ENCODE results near the gene BCAS3.

The BCAS3 gene

DNA sequence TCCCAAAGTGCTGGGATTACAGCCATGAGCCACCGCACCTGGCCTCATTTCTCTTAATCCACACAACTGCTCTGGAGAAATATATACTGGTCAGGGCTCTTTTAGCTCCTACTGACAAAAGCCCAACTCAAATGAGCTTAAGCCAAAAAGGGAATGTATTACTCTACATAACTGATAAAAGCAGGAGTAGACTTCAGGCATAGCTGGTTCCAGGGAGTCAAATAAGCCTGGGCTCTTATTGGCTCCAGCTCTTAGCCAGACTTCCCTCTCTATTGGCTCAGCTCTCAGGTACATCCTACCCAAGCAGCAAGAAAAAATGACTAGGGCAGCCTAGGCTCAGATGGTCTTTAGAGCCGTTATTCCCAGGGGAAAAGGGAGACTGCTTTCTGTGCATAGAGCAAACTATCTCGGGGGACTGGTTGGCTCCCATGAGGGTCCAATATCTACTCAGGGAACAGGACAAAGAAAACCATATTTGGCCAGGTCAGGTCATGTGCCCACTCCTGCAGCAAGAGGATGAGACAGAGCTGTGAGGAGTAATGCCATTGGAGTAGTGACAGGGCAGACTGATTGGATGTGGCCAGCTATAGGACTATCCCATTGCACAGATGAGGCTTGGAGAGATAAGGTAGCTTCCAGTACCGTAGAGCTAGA is 743.2 kb downstream of the BCAS3 start:
- Histone ChIP-seq H3K27me3 (ENCODE audit: insufficient read depth, low read depth) (no peaks in the 10 kb centered on the region), H3K4me1 (ENCODE audit: low read depth, poor library complexity, severe bottlenecking) (no peaks in the 10 kb centered on the region)

DNA sequence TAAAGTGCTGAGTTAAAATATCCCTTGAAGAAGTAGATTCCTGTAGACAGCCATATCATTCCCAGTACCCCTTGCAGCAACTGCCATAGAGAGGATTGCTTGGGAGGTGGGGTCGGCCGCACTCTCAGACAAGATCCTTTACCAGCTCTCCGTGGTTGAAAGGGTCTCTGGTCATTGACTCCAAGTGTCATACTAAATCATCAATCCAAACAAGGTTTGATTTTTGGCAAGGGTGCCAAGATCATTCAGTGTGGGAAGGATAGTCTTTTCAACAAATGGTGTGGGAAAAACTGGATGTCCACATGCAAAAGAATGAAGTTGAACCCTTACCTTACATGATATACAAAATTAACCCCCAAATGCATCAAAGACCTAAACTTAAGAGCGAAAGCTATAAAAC is 743.8 kb downstream of the BCAS3 start:
- no peak overlapping the region for H3K4me3 ChIP-seq (IDR thresholded peaks at IDR 0.05; ENCODE audit: insufficient read depth, low read depth, low read length)
- no peaks in the 10 kb centered on the region for H4K20me1 ChIP-seq (ENCODE audit: insufficient read depth)
- no peak overlapping the region for H3K27ac ChIP-seq
- H3K79me2 ChIP-seq (ENCODE audit: insufficient read depth, low read depth), result no peaks in the 10 kb centered on the region
- no peaks in the 10 kb centered on the region for H3K4me1 ChIP-seq (ENCODE audit: low read depth, poor library complexity, severe bottlenecking)
- H3K4me2 ChIP-seq, result no peak overlapping the region
- TF ChIP-seq, protein P1, sequence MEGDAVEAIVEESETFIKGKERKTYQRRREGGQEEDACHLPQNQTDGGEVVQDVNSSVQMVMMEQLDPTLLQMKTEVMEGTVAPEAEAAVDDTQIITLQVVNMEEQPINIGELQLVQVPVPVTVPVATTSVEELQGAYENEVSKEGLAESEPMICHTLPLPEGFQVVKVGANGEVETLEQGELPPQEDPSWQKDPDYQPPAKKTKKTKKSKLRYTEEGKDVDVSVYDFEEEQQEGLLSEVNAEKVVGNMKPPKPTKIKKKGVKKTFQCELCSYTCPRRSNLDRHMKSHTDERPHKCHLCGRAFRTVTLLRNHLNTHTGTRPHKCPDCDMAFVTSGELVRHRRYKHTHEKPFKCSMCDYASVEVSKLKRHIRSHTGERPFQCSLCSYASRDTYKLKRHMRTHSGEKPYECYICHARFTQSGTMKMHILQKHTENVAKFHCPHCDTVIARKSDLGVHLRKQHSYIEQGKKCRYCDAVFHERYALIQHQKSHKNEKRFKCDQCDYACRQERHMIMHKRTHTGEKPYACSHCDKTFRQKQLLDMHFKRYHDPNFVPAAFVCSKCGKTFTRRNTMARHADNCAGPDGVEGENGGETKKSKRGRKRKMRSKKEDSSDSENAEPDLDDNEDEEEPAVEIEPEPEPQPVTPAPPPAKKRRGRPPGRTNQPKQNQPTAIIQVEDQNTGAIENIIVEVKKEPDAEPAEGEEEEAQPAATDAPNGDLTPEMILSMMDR (conservative IDR thresholded peaks at IDR 0.05; ENCODE audit: low read depth, low read length), result no peak
- no peak overlapping the region for H2AFZ ChIP-seq (ENCODE audit: low read depth)
- no peak overlapping the region for H3K9ac ChIP-seq
- H3K36me3 ChIP-seq (ENCODE audit: insufficient read depth), result no peaks in the 10 kb centered on the region
- H3K27me3 ChIP-seq (ENCODE audit: insufficient read depth, low read depth), result no peaks in the 10 kb centered on the region

More for the DNA sequence above, 743.2 kb downstream of the BCAS3 start:
- TF ChIP-seq, protein P1 (conservative IDR thresholded peaks at IDR 0.05; ENCODE audit: low read depth, low read length), result no peak
- Histone ChIP-seq H3K79me2 (ENCODE audit: insufficient read depth, low read depth) (no peaks in the 10 kb centered on the region), H3K36me3 (ENCODE audit: insufficient read depth) (no peaks in the 10 kb centered on the region), H3K4me2 (no peak overlapping the region), H3K4me3 (IDR thresholded peaks at IDR 0.05; ENCODE audit: insufficient read depth, low read depth, low read length) (no peak overlapping the region), H3K27ac (no peak overlapping the region), H3K9ac (no peak overlapping the region), H4K20me1 (ENCODE audit: insufficient read depth) (no peaks in the 10 kb centered on the region), H2AFZ (ENCODE audit: low read depth) (no peak overlapping the region)

DNA sequence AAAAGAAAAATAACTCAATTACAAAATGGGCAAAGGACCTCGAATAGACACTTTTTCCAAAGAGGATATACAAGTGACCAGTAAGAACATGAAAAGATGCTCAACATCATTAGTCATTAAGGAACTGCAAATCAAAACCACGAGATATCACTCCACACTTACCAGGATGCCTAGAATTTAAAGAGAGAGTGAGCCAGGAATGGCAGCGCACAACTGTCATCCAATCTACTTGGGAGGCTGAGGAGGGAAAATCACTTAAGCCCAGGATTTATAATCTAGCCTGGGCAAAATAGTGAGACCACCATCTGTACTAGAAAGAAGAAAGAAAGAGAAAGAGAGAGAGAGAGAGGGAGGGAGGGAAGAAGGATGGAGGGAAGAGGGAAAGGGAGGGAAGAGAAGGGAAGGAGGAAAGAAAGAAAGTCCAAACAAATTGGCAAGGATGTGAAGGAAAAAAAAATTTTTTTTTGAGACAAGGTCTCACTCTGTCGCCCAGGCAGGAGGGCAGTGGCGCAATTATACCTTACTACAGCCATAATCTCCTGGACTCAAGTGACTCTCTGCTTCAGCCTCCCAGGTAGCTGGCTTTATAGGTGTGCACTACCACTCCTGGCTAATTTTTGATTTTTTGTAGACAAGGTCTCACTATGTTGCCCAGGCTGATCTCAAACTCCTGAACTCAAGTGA is 744.6 kb downstream of the BCAS3 start:
- Histone ChIP-seq H3K36me3 (ENCODE audit: insufficient read depth) (no peaks in the 10 kb centered on the region), H3K9ac (no peak overlapping the region), H3K4me2 (no peak overlapping the region), H2AFZ (ENCODE audit: low read depth) (no peak overlapping the region), H3K27ac (no peak overlapping the region), H3K4me3 (IDR thresholded peaks at IDR 0.05; ENCODE audit: insufficient read depth, low read depth, low read length) (no peak overlapping the region), H3K27me3 (ENCODE audit: insufficient read depth, low read depth) (no peaks in the 10 kb centered on the region), H3K4me1 (ENCODE audit: low read depth, poor library complexity, severe bottlenecking) (no peaks in the 10 kb centered on the region), H3K79me2 (ENCODE audit: insufficient read depth, low read depth) (no peaks in the 10 kb centered on the region), H4K20me1 (ENCODE audit: insufficient read depth) (no peaks in the 10 kb centered on the region)
- TF ChIP-seq, protein P1 (conservative IDR thresholded peaks at IDR 0.05; ENCODE audit: low read depth, low read length), result no peak

DNA sequence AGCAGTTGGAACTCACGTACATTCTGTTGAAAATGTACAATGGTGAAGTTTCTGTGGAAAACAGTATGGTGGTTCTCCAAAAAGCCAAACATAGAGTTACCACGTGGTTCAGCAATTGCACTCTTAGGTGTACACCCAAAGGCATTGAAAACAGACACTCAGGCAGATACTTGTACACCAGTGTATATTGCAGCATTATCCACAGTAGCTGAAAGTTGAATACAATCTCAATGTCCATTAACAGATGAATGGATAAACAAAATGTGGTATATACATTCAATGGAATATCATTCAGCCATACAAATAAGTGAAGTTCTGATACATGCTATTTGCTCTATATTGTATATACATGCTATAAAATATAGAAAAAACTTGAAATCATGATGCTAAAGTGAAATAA is 745.2 kb downstream of the BCAS3 start:
- no peak overlapping the region for H3K4me3 ChIP-seq (IDR thresholded peaks at IDR 0.05; ENCODE audit: insufficient read depth, low read depth, low read length)
- no peaks in the 10 kb centered on the region for H3K27me3 ChIP-seq (ENCODE audit: insufficient read depth, low read depth)
- H3K9ac ChIP-seq, result no peak overlapping the region
- no peaks in the 10 kb centered on the region for H3K4me1 ChIP-seq (ENCODE audit: low read depth, poor library complexity, severe bottlenecking)
- no peak overlapping the region for H3K4me2 ChIP-seq
- H4K20me1 ChIP-seq (ENCODE audit: insufficient read depth), result no peaks in the 10 kb centered on the region
- no peaks in the 10 kb centered on the region for H3K79me2 ChIP-seq (ENCODE audit: insufficient read depth, low read depth)
- H3K27ac ChIP-seq, result no peak overlapping the region
- TF ChIP-seq, protein P1 (conservative IDR thresholded peaks at IDR 0.05; ENCODE audit: low read depth, low read length), result no peak
- no peak overlapping the region for H2AFZ ChIP-seq (ENCODE audit: low read depth)
- no peaks in the 10 kb centered on the region for H3K36me3 ChIP-seq (ENCODE audit: insufficient read depth)

All from KMS-11 (cell line).